Measurements from ENCODE around the gene ATP8A2. TPM values are rescaled to one million over a fixed set of nuclear protein-coding genes. Genes with fewer than 3 reads are reported as not detected.

ATP8A2 gene
- total RNA-seq, 2 donors from 2014 or later: 0.41 to 1.6 TPM

DNA sequence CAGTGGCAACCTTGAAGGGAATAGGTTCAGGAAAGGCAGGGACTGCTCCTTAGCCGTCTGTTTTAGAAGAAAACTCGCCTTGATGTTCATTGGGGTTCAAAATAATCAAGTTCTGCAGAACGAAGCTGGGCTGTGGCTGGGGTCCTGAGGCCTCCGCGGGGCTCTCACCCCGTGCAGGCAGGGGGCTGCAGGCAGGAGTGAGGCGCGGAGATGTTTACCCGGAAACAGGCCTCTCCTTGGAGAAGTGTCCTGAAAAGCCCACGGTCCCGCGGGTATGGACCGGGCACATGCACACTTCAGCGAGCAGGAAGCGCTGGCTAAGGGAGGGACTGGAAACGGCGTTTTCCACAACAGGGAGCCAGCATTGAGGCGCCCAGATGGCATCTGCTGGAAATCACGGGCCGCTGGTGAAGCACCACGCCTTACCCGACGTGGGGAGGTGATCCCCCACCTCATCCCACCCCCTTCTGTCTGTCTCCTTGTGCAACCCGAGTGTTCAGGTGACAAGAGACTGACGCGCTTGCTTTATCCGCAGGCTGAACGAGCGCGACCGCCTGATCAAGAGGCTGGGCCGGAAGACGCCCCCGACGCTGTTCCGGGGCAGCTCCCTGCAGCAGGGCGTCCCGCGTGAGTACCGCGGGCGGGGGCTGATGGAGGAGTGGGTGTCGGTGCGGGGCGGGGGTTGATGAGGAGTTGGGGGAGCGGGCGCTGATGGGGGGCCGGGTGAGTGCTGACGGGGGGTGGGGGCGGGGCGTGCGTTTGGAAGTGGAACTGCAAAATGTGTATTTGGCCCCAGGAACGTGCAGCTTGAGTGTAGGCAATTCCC is 640.4 kb downstream of the ATP8A2 start:
- no peaks in the 10 kb centered on the region for H3K36me3 ChIP-seq
- no peaks in the 10 kb centered on the region for H3K9me3 ChIP-seq
- TF ChIP-seq, protein P1, sequence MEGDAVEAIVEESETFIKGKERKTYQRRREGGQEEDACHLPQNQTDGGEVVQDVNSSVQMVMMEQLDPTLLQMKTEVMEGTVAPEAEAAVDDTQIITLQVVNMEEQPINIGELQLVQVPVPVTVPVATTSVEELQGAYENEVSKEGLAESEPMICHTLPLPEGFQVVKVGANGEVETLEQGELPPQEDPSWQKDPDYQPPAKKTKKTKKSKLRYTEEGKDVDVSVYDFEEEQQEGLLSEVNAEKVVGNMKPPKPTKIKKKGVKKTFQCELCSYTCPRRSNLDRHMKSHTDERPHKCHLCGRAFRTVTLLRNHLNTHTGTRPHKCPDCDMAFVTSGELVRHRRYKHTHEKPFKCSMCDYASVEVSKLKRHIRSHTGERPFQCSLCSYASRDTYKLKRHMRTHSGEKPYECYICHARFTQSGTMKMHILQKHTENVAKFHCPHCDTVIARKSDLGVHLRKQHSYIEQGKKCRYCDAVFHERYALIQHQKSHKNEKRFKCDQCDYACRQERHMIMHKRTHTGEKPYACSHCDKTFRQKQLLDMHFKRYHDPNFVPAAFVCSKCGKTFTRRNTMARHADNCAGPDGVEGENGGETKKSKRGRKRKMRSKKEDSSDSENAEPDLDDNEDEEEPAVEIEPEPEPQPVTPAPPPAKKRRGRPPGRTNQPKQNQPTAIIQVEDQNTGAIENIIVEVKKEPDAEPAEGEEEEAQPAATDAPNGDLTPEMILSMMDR (IDR thresholded peaks at IDR 0.05): no peak
- peaks cover 0 to 3% of the 10 kb centered on the region in 2 donors for H3K4me1 ChIP-seq (ENCODE audit: control insufficient read depth in 1 of 2, low read depth in 2 of 2)
- H3K4me3 ChIP-seq: peak overlapping the region; percentile 65
- DNase-seq (ENCODE audit: low spot score): no peak
- H3K27ac ChIP-seq: no peak overlapping the region
- ATAC-seq (ENCODE audit: insufficient number of reproducible peaks, low FRiP score, low read depth): no peak
- H3K27me3 ChIP-seq (replicated peaks; ENCODE audit: insufficient read depth): no peaks in the 10 kb centered on the region

DNA sequence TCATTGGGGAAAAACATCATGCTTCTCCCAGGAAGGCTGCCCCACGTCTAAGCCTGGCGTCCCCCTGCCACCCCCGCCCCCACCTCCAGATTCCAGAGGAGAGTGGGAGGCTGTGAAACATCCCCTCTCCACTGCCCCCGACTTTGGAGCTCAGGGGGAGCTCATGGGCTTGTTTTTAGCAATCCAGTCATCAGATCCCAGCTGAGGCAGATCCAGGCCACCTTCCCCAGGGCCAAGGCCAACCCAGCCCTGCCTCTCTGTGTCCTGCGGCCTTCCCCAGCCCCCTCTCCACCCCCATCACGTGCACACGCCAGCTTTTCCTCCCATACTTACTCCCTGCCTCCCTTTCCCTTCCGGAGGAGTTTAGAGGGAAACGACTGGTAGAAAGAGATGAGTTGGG is 641.2 kb downstream of the ATP8A2 start:
- ATAC-seq (ENCODE audit: insufficient number of reproducible peaks, low FRiP score, low read depth) (no peak), DNase-seq (ENCODE audit: low spot score) (no peak)
- TF ChIP-seq, protein P1 (IDR thresholded peaks at IDR 0.05): no peak
- Histone ChIP-seq H3K27ac (no peak overlapping the region), H3K4me1 (ENCODE audit: control insufficient read depth in 1 of 2, low read depth in 2 of 2) (peaks cover 0 to 9% of the 10 kb centered on the region in 2 donors), H3K36me3 (no peaks in the 10 kb centered on the region), H3K4me3 (no peak overlapping the region), H3K27me3 (replicated peaks; ENCODE audit: insufficient read depth) (no peaks in the 10 kb centered on the region), H3K9me3 (no peaks in the 10 kb centered on the region)

DNA sequence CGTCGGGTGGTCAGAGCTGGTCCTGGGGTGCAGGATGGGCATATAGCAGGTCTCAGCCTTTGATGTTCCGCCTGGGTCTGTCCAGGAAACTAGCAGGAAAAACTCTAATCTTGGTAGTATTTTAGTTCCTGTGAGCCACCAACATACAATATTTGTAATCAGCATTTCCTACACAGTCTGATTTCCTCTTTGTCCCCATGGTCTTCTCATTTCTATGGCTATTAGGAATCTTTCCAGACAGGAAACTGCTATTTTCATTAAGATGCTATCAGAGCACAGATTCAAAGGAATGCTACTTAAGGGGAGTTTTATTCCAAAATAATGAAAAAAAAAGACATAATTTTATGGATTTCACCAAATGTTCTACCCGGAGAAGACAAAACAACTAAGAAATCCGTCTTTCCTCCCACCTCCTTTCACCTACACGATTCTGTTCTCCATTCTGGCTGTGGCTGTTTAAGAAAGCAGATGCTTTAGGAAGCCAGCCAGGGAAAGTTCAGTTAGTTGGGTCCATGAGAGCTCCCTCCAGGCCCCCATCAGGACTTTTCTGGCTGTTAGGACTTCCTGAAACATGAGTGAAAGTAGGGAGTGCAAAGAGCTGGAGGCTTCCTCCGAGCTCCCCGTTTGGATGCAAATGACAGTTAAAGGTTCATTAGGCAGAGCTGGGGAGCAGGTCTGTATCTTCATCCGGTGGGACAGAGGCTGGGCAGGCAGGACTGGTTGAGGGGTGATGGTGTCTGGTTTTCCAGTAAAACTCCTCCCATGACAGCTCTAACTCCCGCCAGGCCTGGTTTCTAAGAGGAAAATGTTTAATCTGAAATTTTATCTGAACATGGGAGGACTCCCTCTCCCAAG is 643.7 kb downstream of the ATP8A2 start:
- TF ChIP-seq, protein P1 (IDR thresholded peaks at IDR 0.05): no peak
- Histone ChIP-seq H3K27ac (no peak overlapping the region), H3K4me3 (no peak overlapping the region), H3K4me1 (ENCODE audit: control insufficient read depth in 1 of 2, low read depth in 2 of 2) (peaks cover 0 to 9% of the 10 kb centered on the region in 2 donors), H3K9me3 (no peaks in the 10 kb centered on the region), H3K36me3 (no peaks in the 10 kb centered on the region), H3K27me3 (replicated peaks; ENCODE audit: insufficient read depth) (no peaks in the 10 kb centered on the region)
- ATAC-seq (ENCODE audit: insufficient number of reproducible peaks, low FRiP score, low read depth): no peak
- DNase-seq (ENCODE audit: low spot score): no peak

DNA sequence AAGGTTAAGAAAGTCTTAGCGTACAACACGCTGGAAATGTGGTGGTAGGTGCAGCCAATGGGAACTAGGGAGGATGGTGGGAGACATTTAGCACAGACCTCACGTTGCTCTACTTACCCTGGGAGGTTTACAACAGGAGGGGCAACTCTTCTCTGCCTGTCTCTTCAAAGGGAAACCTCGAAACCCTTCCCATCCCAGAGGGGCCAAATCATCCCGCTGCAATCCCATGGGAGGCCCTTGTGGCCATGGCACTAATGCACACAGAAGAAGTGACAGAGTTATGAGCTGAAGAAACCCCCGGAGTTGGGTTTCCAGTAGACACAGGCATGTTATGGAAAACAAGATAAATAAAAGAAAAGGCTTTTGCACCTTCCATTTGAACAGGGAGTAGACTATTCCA is 644.4 kb downstream of the ATP8A2 start:
- no peak for ATAC-seq (ENCODE audit: insufficient number of reproducible peaks, low FRiP score, low read depth)
- H3K36me3 ChIP-seq: no peaks in the 10 kb centered on the region
- TF ChIP-seq, protein P1 (IDR thresholded peaks at IDR 0.05): no peak

More for the DNA sequence above, 644.4 kb downstream of the ATP8A2 start:
- no peak overlapping the region for H3K4me3 ChIP-seq
- no peak for DNase-seq (ENCODE audit: low spot score)
- H3K27me3 ChIP-seq (replicated peaks; ENCODE audit: insufficient read depth): no peaks in the 10 kb centered on the region
- no peaks in the 10 kb centered on the region for H3K9me3 ChIP-seq
- no peak overlapping the region for H3K27ac ChIP-seq
- peaks cover 0 to 9% of the 10 kb centered on the region in 2 donors for H3K4me1 ChIP-seq (ENCODE audit: control insufficient read depth in 1 of 2, low read depth in 2 of 2)
